Measurements from ENCODE around the gene SLC6A7.

Gene SLC6A7

GRCh38 chr5:150172145-150172544 lies 17.7 kb upstream of the SLC6A7 start:
- Histone ChIP-seq H3K36me3 (no peaks in the 10 kb centered on the region), H3K9me3 (ENCODE audit: severe bottlenecking) (no peaks in the 10 kb centered on the region), H3K27ac (no peak overlapping the region), H3K27me3 (ENCODE audit: insufficient read depth, low read depth, severe bottlenecking) (no peaks in the 10 kb centered on the region), H3K4me3 (ENCODE audit: low read depth, low read length) (no peak overlapping the region)
- DNase-seq = no peak
- TF ChIP-seq CTCF (IDR thresholded peaks at IDR 0.05; ENCODE audit: low read depth, low read length) = no peak

- H3K36me3 ChIP-seq = no peaks in the 10 kb centered on the region
- TF ChIP-seq CTCF (IDR thresholded peaks at IDR 0.05; ENCODE audit: low read depth, low read length) = no peak
- no peaks in the 10 kb centered on the region for H3K9me3 ChIP-seq (ENCODE audit: severe bottlenecking)
- DNase-seq = no peak
- no peak overlapping the region for H3K27ac ChIP-seq
- no peak overlapping the region for H3K4me3 ChIP-seq (ENCODE audit: low read depth, low read length)
- no peaks in the 10 kb centered on the region for H3K27me3 ChIP-seq (ENCODE audit: insufficient read depth, low read depth, severe bottlenecking)
Measured at GRCh38 chr5:150172556-150172955, 17.3 kb upstream of the SLC6A7 start.

GRCh38 chr5:150173161-150173560 lies 16.7 kb upstream of the SLC6A7 start:
- H3K27me3 ChIP-seq (ENCODE audit: insufficient read depth, low read depth, severe bottlenecking) = no peaks in the 10 kb centered on the region

GRCh38 chr5:150174285-150174684 lies 15.6 kb upstream of the SLC6A7 start:
- H3K36me3 ChIP-seq = no peaks in the 10 kb centered on the region
- no peak for TF ChIP-seq CTCF (IDR thresholded peaks at IDR 0.05; ENCODE audit: low read depth, low read length)

More at GRCh38 chr5:150173161-150173560, 16.7 kb upstream of the SLC6A7 start:
- TF ChIP-seq CTCF (IDR thresholded peaks at IDR 0.05; ENCODE audit: low read depth, low read length) = no peak
- H3K4me3 ChIP-seq (ENCODE audit: low read depth, low read length) = no peak overlapping the region
- no peaks in the 10 kb centered on the region for H3K36me3 ChIP-seq
- no peaks in the 10 kb centered on the region for H3K9me3 ChIP-seq (ENCODE audit: severe bottlenecking)
- H3K27ac ChIP-seq = no peak overlapping the region
- no peak for DNase-seq

GRCh38 chr5:150175076-150175475 lies 14.8 kb upstream of the SLC6A7 start:
- TF ChIP-seq CTCF (IDR thresholded peaks at IDR 0.05; ENCODE audit: low read depth, low read length) = no peak
- no peaks in the 10 kb centered on the region for H3K9me3 ChIP-seq (ENCODE audit: severe bottlenecking)
- H3K27me3 ChIP-seq (ENCODE audit: insufficient read depth, low read depth, severe bottlenecking) = no peaks in the 10 kb centered on the region
- DNase-seq = no peak
- no peaks in the 10 kb centered on the region for H3K36me3 ChIP-seq
- H3K27ac ChIP-seq = no peak overlapping the region
- no peak overlapping the region for H3K4me3 ChIP-seq (ENCODE audit: low read depth, low read length)

More at GRCh38 chr5:150174285-150174684, 15.6 kb upstream of the SLC6A7 start:
- Histone ChIP-seq H3K27ac (no peak overlapping the region), H3K4me3 (ENCODE audit: low read depth, low read length) (no peak overlapping the region), H3K27me3 (ENCODE audit: insufficient read depth, low read depth, severe bottlenecking) (no peaks in the 10 kb centered on the region), H3K9me3 (ENCODE audit: severe bottlenecking) (no peaks in the 10 kb centered on the region)
- DNase-seq = no peak

GRCh38 chr5:150175536-150175935 lies 14.3 kb upstream of the SLC6A7 start:
- peak; percentile 39 for DNase-seq
- no peak overlapping the region for H3K27ac ChIP-seq
- H3K9me3 ChIP-seq (ENCODE audit: severe bottlenecking) = no peaks in the 10 kb centered on the region
- no peaks in the 10 kb centered on the region for H3K27me3 ChIP-seq (ENCODE audit: insufficient read depth, low read depth, severe bottlenecking)
- TF ChIP-seq CTCF (IDR thresholded peaks at IDR 0.05; ENCODE audit: low read depth, low read length) = peak; percentile 75
- H3K4me3 ChIP-seq (ENCODE audit: low read depth, low read length) = no peak overlapping the region
- H3K36me3 ChIP-seq = no peaks in the 10 kb centered on the region

Data from WERI-Rb-1 (cell line).